Measurements from ENCODE around the gene BCL11A. TPM values are rescaled to one million over a fixed set of nuclear protein-coding genes. Genes with fewer than 3 reads are reported as not detected.

The BCL11A gene
- total and polyA plus RNA-seq, 2 experiments from 2014 or later, result 57.5 to 77.6 TPM

GRCh38 chr2:60412027-60412426, 141.4 kb downstream of the BCL11A start:
- no peaks in the 10 kb centered on the region for H4K20me1 ChIP-seq (replicated peaks; ENCODE audit: insufficient read depth)
- H2AFZ ChIP-seq, result no peak overlapping the region; the same call in 1 of the 2 replicates
- no peak overlapping the region for H3K27ac ChIP-seq (ENCODE audit: low read depth)
- H3K27me3 ChIP-seq (ENCODE audit: insufficient read depth), result peaks cover 4% of the 10 kb centered on the region; the same call in 1 of the 2 replicates
- Mint-ChIP-seq H3K9me3 (peaks cover 11% of the 10 kb centered on the region), H3K27me3 (ENCODE audit: insufficient read depth, low read depth, poor library complexity) (peaks cover 2% of the 10 kb centered on the region), H3K27ac (no peak overlapping the region), H3K4me1 (peaks cover 44% of the 10 kb centered on the region), H3K36me3 (ENCODE audit: low read depth) (peaks cover 6% of the 10 kb centered on the region; the same call in 2 of the 3 replicates), H3K4me3 (no peak overlapping the region)
- DNase-seq (ENCODE audit: low spot score) (no peak), ATAC-seq (no peak; the same call in 2 of the 3 replicates)
- no peak for TF ChIP-seq EZH2 (IDR thresholded peaks at IDR 0.05; ENCODE audit: low read depth, unreplicated experiment)
- H3F3A ChIP-seq (replicated peaks; ENCODE audit: low read depth), result no peaks in the 10 kb centered on the region
- no peak overlapping the region for H3K4me3 ChIP-seq
- H3K4me2 ChIP-seq, result no peak overlapping the region
- no peaks in the 10 kb centered on the region for H3K79me2 ChIP-seq (replicated peaks; ENCODE audit: insufficient read depth)
- peaks cover 44% of the 10 kb centered on the region for H3K4me1 ChIP-seq (ENCODE audit: insufficient read depth)
- H3K9me2 ChIP-seq (ENCODE audit: insufficient read depth), result no peaks in the 10 kb centered on the region
- H3K36me3 ChIP-seq (ENCODE audit: insufficient read depth), result no peaks in the 10 kb centered on the region

GRCh38 chr2:60411295-60411694, 142.2 kb downstream of the BCL11A start:
- peaks cover 5% of the 10 kb centered on the region for H3K27me3 Mint-ChIP-seq (ENCODE audit: insufficient read depth, low read depth, poor library complexity)
- no peak for TF ChIP-seq POLR2AphosphoS5 (IDR thresholded peaks at IDR 0.05; ENCODE audit: low read depth)
- no peak for TF ChIP-seq STAT1 (IDR thresholded peaks at IDR 0.05; ENCODE audit: unreplicated experiment)
- no peak for TF ChIP-seq REST (IDR thresholded peaks at IDR 0.05; ENCODE audit: unreplicated experiment)
- no peak for TF ChIP-seq ZNF462 (CRISPR knock-in tag; IDR thresholded peaks at IDR 0.05)
- no peak for TF ChIP-seq ETS1 (IDR thresholded peaks at IDR 0.05)
- no peak for TF ChIP-seq ZNF331 (CRISPR knock-in tag; IDR thresholded peaks at IDR 0.05; ENCODE audit: low read depth)
- TF ChIP-seq JUNB (IDR thresholded peaks at IDR 0.05; ENCODE audit: unreplicated experiment), result no peak
- TF ChIP-seq EZH2phosphoT487 (IDR thresholded peaks at IDR 0.05; ENCODE audit: unreplicated experiment), result no peak

More at GRCh38 chr2:60411295-60411694, 142.2 kb downstream of the BCL11A start:
- H3K9me3 Mint-ChIP-seq, result peaks cover 11% of the 10 kb centered on the region
- no peak overlapping the region for H3K27ac Mint-ChIP-seq
- Histone ChIP-seq H3K4me2 (no peak overlapping the region), H3K27me3 (ENCODE audit: insufficient read depth) (peaks cover 4% of the 10 kb centered on the region; the same call in 1 of the 2 replicates), H3K79me2 (replicated peaks; ENCODE audit: insufficient read depth) (no peaks in the 10 kb centered on the region), H3F3A (replicated peaks; ENCODE audit: low read depth) (no peaks in the 10 kb centered on the region), H3K9me2 (ENCODE audit: insufficient read depth) (no peaks in the 10 kb centered on the region), H3K27ac (ENCODE audit: low read depth) (no peak overlapping the region), H4K20me1 (replicated peaks; ENCODE audit: insufficient read depth) (no peaks in the 10 kb centered on the region), H3K4me3 (no peak overlapping the region), H2AFZ (no peak overlapping the region), H3K36me3 (ENCODE audit: insufficient read depth) (no peaks in the 10 kb centered on the region), H3K4me1 (ENCODE audit: insufficient read depth) (peaks cover 37% of the 10 kb centered on the region)
- H3K4me1 Mint-ChIP-seq, result peaks cover 37% of the 10 kb centered on the region
- peaks cover 6% of the 10 kb centered on the region; the same call in 2 of the 3 replicates for H3K36me3 Mint-ChIP-seq (ENCODE audit: low read depth)
- ATAC-seq, result no peak
- no peak for DNase-seq (ENCODE audit: low spot score)
- H3K4me3 Mint-ChIP-seq, result no peak overlapping the region

Data from GM23338 (cell line).